NCI-H2227 (cell line): ENCODE results near the gene ARHGAP18.

ENCODE experiments used
- DNase-seq: peaks from one replicate; lab custom pipeline; 2025; ENCODE audit not compliant: unreplicated experiment; lab: John Stamatoyannopoulos, UW

Gene ARHGAP18

GRCh38 chr6:129709769-129710449 is at the start of gene ARHGAP18:
Gene ARHGAP18 (minus strand): TSS chr6:129710177. CDS start chr6:129710136, 41 bp downstream.
- DNase-seq, result peak; percentile 64

GRCh38 chr6:129755787-129756186 is 45.8 kb upstream of the ARHGAP18 start:
- no peak for DNase-seq

DNA sequence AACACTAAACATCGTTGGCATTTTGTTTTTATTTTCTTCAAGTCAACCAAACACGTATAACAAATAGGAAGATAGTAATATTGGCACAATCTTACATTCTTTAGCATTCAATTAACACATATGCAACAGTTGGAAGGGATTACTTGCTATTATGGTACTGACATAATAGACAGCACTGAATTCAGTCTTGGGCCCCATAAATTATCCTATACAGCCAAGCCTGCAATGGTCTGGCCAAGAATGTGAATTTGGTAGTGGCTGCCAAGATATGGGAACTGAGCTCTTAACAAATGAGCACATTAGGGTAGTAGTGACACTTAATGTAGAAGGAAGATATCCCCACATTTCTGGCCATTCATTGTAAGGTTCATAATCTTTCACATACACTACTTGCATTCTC is 44.8 kb upstream of the ARHGAP18 start:
- DNase-seq, result no peak

GRCh38 chr6:129753422-129753821 is 43.4 kb upstream of the ARHGAP18 start:
- DNase-seq, result no peak

DNA sequence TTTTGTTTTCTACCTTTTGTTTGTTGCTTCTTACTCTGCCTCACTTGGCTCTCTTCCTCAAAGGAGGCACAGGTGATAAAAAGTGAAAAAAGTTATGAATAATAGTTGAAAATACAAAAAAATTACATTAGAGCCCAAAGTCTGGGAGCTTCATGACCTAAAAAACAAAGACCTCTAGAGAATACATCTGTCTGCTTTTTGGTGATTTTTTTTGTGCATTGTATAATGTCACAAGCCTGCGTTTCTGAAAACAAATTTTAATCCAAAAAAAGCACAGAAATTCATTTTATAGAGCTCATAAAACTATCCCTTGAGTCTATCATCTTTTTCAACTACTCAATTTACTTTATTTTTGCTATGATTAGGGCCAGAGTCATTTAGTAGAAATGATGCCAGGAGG is 41.4 kb upstream of the ARHGAP18 start:
- DNase-seq, result no peak

DNA sequence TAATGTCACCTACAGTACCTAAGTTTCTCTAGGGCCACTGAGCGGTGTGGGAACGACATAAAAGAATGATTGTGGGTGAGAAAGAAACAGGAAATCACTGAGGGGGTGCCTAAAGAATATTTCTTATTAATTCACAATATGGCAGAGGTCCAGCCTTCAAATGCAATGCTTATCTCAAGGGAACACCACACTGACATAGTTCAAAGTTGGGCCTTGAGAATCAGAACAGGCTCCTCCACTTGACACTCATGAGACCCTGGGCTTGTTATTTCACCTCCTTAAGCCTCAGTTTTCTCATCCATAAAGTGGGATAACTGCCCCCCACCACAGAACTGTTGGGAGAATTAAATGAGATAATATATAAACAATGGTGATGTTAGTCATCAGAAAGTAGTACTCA is 40.4 kb upstream of the ARHGAP18 start:
- no peak for DNase-seq

DNA sequence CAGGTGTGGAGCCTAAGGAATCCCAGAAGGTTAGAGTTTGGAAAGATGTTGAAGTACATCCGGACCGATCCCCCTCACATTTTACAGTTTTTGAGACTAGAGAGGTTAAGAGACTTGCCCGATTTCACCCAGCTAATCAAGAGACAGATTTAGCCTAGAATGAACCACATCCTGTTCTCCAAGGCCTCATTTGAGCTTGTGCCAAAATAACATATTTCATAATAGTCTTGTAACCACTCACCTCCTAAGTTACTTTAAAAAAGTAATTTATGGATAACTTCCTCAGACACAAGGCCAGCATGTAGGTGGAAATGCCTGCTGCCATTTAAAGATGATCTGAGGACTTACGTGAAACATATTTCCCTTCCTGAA is 39.8 kb upstream of the ARHGAP18 start:
- no peak for DNase-seq

DNA sequence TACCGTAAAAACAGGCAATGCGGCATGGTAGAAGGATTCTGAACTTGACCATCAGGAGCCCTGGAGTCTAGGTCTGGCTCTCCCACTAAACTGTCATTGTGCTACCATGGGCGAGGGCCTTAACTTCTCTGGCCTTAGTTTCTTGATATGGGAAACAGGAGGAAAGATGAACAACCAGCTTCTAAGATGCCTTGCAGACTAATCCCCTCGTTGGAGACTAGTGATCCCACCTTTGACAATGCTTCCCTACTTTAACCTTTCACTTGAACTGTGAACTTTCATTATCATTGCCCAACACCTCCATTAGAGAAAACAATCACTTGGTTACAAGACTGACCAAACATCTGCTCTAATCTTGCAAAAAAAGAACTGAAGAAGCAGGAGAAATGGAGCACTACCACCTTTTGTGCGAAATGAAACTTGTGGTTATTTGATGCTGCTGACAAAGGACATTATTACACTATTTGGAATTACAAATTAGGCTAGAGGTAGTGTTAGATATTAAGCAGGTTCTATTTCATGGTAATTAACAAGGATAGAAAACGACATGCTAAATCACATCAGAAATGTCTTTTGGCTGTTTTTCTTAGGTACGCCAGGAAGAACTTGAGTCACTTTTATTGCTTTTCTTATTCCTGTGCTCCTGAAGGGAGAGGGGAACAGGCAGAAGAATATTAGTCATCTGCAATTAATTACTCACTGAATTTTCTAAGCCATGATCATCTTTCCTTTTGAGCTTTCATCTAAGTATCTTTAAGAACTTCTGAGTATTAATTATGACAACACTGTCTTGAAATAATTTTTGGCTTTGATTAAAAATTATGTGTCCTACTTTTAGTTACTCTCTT is 39.1 kb upstream of the ARHGAP18 start:
- DNase-seq, result no peak

DNA sequence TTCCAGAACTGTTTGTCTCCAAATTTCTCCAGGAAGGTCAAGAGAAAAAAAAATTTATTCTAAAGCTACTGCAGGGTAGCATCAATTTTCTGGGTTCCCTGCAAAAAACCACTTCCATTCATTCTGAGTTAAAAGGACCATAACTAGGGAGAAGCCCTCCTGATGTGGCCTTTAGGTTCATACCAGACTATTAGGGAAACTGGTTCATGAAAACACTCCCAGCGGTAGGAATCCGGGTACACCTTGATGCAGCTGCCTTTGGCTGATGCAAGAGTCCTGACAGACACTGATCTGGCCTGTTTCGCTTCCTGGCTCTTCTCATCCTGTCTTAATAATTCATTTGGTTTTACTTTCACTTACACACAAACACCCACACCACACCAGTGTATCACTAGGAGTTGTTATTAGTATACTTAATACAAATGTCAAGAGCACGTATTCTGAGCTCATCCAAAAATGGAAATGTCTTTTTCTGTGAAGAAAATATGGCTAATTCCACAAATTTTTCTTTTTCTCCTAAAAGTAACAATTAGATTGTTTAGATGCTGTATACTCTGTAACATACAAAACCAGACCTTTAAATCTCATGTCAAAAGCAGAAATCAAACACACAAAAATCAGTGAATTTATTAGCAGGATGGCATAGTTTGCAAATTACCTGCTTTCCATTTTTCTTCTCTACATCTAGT is 38.4 kb upstream of the ARHGAP18 start:
- DNase-seq, result no peak

GRCh38 chr6:129747588-129748112 is 37.7 kb upstream of the ARHGAP18 start:
- DNase-seq, result no peak

DNA sequence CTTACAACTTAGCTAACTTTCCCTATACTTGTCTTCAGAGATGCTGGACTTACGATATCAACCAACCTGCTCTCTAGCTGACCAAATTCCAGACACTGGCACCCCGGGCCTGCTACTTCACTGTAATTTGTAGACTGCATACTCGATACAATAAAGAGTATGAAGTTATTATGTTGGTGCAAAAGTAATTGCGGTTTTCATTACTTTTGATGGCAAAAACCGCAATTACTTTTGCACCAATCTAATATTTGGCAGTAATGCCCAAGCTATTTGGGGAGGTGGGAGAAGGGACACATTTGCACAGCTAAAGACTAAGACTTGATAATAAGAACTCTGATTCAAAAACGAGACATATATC is 34.9 kb upstream of the ARHGAP18 start:
- DNase-seq, result no peak

DNA sequence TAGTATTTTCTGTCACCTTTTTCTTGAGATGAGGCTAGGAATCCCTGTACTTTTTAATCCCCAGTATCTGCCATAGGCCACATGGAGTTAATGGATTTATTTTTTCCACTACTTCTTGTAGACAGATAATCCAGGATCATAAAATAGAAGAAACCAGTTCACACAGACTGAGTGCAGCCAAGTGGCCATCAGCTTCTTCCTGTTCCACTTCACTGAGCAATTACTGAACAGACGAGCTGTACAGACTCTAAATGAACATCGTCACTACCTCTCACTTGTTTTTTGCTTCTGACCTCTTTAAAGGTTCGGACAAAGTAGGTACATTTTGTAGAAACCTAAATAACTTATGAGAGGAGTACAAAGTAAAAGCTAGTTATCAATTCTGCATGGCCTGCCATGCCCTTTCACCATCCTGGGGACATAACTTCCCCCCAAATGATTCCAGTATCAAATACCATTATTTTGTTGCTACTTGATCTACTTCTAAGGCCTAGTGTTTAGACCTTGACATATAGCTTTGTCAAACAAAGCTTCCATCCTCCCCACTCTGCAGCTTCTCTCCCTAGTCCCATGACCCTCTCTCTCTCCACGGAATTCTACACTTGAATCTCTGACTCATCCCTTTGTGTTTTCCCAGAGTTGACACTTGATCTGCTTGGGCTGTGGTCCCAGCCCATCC is 34.4 kb upstream of the ARHGAP18 start:
- peak; percentile 14 for DNase-seq

GRCh38 chr6:129740013-129740412 is 30.0 kb upstream of the ARHGAP18 start:
- no peak for DNase-seq

GRCh38 chr6:129736105-129736504 is 26.1 kb upstream of the ARHGAP18 start:
- no peak for DNase-seq

DNA sequence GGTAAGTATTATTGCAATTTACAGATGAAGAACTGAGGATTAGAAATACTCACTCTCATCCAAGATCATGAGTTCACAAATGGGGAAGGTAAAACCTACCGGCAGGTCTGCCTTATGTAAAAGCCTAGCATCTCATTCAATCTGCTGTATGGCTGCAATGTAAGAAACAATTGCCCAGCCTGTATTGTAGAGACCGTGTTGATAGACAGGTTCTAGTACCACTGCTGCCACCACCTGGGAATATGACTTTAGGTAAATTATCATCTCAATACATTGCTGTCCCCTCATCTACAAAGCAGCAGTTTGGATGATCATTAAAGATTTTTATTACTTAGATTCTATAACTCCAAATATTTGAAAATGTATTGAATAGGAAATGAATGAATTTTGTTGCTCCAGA is 23.3 kb upstream of the ARHGAP18 start:
- DNase-seq, result no peak

DNA sequence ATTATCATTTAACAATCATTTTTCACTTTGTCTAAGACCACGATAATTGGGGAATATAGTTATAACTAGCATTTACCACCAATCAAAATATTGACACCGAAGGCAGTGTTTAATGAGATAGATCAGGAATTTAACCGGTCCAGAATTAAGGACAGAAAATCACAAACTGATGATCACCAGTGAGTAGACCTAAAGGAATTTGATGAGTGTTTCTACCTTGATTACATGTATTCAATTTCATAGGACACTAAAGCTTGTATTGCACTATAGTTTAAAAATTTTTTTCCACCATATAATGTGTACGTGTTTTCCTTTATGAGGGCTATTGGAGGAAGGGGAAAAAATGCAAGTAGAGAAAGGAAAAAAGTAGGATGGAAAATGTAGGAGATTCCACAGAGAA is 22.6 kb upstream of the ARHGAP18 start:
- no peak for DNase-seq

DNA sequence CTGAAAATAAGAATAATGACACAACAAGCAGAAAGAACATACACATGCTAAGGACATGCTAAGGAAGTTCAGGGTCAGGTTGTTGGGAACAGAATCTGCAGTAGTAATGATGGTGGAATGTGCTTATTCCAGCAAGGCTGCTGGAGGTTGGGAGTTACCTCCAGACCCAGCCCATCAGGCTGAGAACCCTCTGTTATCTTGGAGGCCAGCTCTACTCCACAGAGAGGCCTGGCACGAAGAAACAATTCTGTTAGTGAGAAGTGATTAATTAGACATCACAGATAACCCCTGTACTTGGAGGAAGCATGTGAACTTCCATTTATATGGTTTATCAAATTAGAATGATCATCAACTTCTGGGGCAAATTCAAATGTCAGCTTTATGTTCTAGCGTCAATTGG is 22.1 kb upstream of the ARHGAP18 start:
- no peak for DNase-seq

DNA sequence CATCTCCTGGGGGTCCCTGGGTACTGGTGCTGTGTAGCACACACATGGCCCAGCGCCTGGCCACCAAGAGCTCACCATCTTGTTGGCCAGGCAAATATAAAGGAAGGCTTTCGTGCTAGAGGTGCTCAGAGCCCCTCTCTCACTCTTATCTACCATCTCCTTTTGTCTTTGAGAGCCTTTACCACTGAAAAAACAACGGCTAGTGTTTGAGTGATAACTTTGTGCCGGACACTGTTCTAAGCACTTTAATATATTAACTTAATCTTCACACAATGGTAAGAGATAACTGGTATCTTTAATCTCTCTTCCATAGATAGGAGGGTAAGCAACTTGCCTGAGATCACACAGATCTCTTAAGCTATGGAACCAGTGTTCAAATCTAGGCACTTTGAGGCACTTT is 21.5 kb upstream of the ARHGAP18 start:
- DNase-seq, result no peak

DNA sequence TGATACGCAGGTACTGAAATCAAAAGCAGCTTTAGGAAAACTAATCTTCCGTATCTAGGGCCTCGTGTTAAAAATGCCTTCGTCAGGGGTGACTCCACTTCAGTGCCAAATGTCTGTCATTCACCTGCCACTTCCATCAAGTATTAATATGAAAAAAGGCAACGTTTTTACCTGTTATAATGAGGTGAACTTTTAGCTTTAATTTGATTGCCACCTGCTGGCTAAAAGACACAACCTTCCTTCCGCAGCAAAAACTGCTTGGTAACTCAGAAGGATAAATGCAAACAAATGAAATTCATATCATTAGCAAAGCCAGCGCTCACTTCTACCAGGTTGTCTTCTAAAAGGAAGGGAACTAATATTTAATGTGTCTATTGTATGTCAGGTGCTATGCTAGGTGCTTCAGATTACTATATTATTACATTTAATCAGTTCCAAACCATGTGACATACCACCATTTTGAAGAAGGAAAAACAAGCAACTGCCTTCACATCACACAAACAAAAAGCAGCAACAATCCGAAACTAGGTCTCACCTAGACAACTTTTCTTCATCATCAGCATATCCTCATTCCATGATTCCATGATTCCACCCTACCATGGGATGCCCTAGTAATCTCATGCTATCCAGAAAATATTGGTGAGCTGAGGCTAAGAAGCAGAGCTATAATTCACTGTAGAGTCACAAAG is 20.6 kb upstream of the ARHGAP18 start:
- no peak for DNase-seq

- DNase-seq, result no peak
These were observed 16.7 kb upstream of the ARHGAP18 start for GRCh38 chr6:129726650-129727049.

DNA sequence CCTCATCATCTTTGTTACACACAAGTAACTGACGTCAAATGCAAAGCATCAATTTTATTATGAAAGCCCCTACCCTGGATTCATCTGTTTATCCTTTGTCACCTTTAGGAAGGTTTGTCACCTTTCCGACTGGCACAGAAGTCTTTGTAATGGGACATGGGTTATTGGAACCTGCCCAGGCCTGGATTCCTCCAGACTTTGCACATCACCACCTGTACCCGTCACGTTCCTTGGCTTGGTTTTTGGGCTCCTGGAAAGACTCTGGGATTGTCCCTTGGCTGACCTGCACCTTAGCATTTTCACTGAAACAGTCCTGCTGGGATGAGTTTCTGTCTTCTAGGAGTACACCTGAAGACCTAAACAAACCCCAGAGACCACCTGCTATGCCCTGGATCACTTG is 15.4 kb upstream of the ARHGAP18 start:
- DNase-seq, result no peak
